GM21367 (cell line): ENCODE results near the gene HNRNPA1.
"Not testable (repeated sequence)": the region's sequence is repeated elsewhere in the genome, so short reads cannot be mapped to it uniquely, and the experiment has no call there.

Experiments used
- ATAC-seq: cut with Tn5 transposase; IDR thresholded peaks from one replicate; pipeline ENCODE4 v1.9.1; 2021; ENCODE audit not compliant: unreplicated experiment

The HNRNPA1 gene

DNA sequence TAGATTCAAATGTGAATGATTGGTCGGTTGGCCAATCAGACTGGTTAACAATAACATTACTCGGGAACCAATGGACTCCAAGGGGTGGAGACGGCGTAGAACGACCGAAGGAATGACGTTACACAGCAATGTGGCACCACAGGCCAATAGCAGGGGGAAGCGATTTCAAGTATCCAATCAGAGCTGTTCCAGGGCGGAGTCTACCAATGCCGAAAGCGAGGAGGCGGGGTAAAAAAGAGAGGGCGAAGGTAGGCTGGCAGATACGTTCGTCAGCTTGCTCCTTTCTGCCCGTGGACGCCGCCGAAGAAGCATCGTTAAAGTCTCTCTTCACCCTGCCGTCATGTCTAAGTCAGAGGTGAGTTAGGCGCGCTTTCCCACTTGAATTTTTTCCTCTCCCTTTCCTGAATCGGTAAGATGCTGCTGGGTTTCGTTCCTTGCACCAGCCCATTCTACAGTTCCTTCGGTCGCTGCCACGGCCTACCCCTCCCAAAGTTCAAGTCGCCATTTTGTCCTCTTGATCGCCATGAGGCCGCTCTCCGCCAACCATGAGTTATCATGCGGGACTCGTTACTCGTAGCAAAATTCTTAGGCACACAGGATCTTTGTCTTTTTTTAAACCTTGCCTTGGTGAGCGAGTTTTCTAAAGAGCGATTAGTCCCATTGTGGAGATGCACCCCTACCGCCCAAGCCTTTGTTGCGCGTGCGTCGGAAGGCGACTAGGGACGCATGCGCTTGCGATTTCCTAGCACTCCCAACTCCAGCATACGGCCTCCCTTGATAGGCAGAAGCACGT is at the start of gene HNRNPA1:
Gene HNRNPA1 (plus strand): TSS at position 259 of the 793 bp plus-strand sequence. CDS start 82 bp downstream, at position 341.
- peak; percentile 83 for ATAC-seq

DNA sequence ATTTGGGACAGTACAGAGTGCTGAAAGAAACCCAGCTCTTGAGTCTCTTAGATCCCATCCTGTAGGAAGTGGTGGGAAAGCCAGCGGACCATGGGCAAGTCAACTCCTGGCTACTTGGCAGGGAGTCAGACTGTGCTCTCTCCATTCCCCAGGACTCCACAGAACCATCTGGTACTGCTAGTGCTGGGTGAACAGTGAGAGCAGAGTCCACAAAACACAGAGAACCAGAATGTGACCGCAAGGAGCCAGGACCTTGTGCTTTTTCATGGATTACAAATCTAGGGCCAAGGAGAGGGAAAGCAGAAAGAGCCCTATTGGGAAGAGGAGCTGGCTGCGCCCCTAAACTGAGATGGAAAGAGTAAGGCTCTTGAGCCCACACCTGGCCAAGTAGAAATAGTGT is 49.3 kb upstream of the HNRNPA1 start:
- not testable (repeated sequence) for ATAC-seq

DNA sequence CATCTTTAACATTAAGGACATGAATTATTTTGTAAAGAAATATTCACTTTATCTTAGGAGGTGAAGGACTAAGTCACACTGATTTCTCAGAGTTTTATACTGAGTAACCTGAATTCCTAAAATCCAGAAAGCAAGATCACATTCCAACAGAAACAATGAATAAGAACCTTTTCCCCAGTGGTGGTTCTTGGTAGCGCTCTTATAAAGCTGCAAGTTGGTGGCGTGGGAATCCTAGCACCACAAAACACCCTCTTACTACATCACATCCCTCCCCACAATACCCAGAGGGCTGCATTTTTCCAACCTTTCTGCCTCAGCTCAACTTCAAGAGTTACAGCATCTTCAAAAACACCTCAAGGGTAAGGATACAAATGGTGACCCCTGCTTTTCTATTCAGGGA is 47.7 kb upstream of the HNRNPA1 start:
- ATAC-seq, result no peak

DNA sequence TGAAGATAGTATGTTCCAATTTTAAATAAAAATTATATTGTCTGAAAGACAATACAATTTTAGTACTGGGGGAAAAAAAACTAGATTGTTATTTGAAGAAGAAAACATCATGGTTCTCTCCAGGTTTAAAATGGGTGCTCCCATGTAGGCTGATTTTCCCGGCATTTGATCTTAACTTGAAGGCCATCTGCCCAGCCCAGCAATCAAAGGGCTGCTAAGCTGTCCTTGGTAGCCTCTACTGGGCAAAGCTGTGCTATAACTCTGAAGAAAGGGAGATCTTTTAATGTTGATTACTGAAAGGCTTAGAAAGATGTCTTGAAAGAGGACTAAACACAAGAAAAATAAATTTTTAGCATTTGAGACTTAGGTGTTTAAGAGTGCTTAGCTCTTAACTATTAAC is 42.0 kb upstream of the HNRNPA1 start:
- no peak for ATAC-seq

DNA sequence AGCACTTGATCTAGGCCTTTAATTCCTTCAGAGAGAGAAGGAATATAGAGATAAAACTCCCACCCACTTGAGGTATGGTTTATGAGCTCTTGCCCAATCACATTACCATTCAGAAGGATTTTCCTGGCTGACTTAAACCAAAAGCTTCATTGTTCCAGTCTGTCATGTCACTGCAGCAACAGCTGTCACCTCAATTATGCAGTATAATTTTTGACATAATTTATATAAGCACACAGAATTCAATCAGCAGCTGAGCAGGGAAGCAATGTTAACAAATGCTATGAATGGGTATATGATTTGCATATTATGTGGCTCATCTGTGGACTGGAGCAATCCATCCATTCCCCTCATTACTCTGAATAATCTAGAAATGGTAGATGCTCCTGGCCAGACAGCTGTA is 40.9 kb upstream of the HNRNPA1 start:
- ATAC-seq, result no peak

DNA sequence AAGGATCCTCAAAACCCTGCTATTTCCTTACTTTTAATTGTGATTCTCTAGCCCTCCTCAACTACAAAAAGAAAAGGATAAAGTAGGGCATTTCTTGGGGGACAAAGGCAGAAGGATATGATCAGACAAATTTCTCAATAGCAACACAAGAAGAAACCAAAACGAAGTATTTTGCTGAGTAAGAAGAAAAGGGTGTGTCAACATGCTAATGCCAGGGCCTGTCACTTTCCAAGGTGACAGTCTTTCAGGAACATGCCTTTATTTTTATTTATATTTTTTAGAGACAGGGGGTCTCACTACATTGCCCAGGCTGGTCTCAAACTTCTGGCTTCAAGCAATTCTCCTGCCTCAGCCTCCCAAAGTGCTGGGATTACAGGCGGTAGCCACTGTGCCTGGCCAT is 40.4 kb upstream of the HNRNPA1 start:
- ATAC-seq, result no peak

DNA sequence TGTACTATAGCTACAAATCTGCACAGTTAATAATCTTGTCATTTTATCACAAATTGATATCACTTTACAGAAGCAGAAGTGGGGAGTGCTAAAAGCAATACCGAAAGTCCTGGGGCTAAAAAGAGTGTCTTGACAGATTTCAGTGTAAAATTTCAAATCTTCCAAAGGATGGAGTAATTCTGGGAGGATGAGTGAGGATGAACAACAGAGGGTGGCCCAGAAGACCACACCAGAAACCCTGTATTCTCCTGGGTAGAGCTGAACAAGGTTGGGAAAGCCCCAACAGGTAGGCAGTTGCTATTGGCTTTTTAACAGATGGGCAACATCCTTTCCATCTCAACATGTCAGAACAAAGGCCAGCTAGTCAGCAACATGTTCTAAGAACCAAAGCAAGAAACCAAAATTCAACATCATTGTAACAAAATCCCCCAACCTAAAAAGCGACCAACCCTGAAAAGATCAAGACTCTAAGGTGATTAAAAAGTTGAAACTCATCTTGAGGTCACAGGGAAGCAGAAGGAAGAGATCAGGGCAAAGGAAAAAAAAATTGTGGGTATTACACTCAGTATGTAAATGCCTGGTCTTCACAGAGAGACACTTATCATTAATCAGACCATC is 39.4 kb upstream of the HNRNPA1 start:
- no peak for ATAC-seq

DNA sequence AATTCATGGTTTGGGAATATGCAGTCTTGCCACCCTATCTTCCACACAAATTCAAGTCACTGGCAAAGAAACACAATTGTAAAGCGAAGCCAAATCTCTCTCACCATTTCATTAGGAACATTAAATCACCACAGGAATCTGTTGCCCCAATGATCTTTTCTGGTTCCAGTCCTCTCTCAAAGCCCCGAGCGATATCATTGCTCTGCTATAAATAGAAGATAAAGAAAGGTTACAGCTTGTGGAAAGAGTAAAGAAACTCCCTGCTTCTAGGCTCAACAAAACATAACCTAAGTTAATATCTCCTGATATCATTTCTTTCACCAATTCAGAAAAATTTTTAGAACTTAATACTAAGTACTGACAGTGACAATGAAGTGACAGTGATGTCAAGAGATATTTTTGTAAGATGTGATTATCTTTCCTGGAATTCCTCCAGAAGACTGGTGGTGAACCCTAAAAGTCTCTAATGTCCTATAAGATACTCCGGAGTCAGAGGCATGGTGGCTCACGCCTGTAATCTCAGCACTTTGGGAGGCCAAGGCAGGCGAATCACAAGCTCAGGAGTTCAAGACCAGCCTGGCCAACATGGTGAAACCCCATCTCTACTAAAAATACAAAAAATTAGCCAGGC is 34.4 kb upstream of the HNRNPA1 start:
- no peak for ATAC-seq

DNA sequence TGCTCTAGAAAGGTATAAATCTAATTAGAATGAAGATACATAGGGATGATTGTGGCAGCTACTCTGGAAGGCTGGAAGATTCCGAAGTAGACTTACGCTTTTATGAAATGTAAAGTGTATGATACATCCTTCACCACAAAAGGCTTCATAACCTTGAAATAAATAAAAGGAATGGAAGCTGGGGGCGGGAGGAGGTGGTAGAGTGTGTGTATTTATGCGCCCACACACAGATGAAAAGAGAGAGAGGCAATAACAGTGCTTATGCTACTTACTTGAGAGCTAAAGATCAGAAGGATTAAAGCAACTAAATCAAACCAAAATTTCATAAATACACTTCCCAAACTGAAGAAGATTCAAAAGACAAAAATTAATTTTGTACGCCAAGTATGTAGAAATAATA is 31.0 kb upstream of the HNRNPA1 start:
- no peak for ATAC-seq

DNA sequence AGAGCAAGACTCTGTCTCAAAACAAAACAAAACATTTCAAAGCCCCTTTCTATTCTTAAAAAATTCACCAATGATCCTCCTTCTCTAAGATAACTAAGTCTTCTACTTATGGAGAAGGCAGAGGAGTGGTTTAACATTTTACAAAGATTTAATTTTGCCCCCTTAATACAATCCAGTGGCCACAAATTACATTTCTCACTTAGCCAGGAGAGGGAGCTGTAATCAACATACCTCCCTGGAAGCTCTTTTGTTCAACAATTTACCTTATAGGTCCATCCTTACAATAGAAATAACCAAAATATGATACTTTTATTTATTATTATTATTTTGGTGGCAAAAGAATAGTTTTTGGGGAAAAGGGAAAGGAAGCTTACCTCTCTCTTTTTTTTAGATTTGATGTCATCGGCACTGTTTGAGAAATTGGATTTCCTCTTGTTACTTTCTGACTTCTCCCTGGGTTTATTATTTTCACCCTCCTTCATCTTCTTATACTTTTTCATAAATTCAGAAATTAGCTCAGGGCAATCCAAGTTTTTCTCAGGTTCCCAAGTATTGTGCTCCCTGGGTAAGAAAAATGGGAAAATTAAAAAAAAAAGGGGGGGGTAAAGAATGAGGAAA is 28.8 kb upstream of the HNRNPA1 start:
- ATAC-seq, result no peak

DNA sequence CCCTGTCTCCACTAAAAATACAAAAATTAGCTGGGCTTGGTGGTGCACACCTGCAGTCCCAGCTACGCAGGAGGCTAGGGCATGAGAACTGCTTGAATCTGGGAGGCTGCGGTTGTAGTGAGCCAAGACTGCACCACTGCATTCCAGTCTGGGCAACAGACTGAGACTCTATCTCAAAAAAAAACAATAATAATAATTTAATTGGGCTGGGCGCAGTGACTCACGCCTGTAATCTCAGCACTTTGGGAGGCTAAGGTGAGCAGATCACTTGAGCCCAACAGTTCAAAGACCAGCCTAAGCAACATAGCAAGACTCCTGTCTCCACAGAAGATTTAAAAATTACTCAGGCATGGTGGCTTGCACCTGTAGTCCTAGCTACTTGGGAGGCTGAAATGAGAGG is 27.3 kb upstream of the HNRNPA1 start:
- ATAC-seq, result no peak

DNA sequence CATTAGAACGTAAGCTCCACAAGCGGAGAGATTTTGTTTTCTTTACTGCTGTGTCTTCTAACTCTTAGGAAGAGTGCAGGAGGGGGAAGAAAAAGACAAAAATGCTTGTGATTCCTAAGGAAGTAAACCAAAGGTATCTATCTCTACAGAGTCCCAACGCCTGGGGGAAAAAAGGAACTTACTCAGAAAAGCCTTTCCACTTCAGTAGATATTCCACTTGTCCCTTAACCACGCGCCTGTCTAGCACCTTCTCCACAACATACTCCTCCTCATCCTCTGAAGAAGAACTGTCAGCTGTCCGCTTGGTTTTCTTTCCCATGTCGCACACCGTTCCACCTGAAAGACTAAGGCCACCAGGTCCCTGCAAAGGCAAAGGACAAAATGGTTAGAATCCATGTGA is 23.2 kb upstream of the HNRNPA1 start:
- no peak for ATAC-seq

DNA sequence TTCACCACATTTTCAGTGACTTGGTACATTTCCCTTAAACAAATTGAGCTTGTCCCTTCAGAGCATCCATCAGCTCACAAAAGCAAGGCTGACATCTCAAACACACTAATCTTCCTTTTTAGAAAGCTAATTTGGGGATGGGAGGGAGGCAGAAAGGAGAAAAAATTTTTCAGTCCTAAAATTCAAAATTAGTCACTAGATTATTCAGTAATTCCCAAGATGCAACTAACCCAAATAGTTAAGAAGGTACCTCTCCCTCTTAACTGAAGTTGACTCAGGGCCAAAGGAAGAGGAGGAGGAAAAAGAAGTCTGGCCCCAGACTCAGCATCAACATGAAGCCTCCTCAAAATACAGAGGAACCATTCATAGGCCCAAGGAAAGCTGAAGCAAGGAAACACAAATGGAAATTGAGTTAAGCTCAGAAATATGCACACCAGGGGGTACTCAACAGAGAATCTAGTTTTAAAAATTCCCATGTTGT is 22.3 kb upstream of the HNRNPA1 start:
- no peak for ATAC-seq

DNA sequence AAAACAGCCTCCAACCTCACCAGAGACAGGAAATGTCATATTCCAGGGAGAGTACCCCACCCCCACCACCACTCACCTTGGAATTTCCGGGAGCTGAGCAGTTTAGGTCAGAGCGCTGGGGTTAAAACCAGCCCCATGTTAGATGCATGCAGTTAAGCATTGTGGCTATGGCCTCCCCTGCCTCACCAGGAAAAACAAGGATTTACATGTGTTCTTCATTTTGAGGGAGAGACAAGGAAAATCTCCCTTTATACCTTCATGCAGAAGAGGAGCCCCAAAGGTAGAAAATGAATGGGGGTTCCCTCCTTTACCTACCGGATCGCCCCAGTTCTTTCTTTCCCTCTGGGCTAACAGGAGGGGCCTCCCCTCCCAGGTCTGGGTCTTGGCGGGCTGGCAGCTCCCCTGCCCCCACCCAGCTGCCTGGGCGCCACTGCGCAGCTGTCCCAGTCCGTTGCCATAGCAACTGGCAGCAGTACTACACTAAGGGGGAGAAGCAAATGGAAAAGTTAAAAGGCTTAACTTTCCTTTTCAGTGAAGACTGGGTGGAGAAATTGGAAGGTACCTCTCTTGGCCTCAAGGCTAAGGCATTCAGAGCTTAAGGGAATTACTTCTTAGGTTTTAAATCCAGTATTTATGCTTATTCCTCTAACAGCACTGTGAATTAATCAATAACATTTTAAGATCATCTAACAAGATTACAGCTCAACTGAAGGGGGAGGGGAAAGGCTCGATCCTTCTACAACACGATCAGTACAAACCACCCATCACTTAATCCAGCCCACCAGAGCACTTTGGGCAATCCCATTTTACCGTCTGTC is 21.1 kb upstream of the HNRNPA1 start:
- ATAC-seq, result peak; percentile 74

DNA sequence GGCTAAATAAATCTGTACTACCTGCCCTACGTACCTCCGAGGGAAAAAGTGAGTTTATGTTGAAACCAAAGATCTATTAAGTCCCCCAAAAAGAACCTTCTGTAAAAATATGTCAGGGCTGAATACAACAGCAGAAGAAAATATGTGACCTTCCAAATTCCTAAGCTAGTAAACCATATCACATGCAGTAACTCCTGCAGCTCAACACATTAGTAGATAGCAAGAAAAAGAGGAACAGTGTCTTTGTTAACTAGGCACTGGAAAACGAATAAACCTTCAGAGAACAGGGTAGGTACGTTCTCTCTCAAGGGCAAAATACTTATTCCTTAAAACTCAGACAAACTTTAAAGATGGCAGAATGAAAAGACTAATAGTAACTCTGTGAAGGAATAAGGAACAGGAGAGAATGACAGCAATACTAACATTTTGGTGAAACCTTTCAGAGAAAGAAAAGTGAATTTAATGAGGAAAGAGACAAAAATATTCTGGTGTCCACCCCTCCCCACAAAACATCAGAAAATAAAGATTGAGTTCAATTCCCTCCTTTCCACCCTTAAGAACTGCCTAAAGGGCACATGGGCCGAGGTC is 18.6 kb upstream of the HNRNPA1 start:
- ATAC-seq, result no peak

DNA sequence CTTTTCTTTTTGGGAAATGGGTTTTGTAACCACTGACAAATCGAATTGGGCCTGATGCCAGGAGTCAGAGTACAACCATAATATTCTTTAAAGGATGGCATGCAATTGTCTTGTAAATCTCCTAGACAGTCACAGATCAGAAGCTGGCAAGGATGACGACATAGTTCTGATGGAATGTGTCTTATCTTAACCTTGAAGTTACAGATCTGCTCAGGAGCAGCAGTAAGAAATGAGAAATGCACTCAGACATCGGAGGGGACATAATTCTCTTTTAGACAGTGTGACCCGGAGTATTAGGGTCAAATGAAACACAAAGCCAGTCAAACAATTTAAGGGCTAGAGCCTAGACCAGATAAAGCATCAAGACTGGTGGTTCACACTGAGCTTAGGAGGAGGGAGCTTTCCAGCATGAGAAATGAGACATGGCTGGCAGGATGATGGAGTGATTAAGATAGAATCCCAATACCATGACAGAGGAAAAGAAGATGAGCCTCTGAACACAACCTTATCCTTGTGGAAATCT is 18.1 kb upstream of the HNRNPA1 start:
- no peak for ATAC-seq

DNA sequence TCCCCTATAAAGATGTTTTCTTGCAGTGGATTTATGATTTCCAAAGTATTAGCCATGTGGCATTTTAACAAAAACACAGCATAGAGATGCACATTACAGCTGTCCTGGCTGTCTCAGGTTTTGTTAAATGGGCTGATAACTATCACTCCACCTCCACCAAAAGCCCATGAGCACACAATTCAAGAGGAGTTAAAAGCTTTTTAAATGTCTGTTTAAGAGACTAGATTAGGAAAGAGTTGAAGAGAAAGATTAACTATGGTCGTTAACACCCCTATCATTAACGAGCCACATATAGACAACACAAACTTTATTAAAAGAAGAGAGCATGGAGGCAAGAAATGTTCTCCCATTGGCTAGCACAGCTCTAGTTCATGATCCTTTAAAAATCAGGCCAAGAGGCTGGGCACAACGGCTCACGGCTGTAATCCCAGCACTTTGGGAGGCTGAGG is 15.1 kb upstream of the HNRNPA1 start:
- ATAC-seq, result no peak

DNA sequence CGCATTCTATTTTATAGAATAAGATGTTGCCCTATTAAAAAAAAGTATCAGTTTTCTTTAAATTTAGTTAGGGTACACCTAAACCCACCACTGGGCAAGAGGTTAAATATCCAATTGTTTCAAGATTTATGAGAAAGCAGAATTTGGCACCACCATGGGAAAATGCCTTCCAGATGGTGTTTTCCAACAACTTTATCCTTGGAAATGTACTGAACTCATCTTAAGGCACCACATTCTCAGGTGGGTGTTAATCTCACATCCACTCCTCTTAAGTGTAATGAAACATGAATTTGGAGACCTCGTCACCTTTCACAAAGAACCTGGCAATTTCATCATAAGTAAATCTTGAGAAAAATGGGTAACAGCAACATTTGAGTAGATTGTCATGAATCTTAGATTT is 13.7 kb upstream of the HNRNPA1 start:
- ATAC-seq, result no peak

DNA sequence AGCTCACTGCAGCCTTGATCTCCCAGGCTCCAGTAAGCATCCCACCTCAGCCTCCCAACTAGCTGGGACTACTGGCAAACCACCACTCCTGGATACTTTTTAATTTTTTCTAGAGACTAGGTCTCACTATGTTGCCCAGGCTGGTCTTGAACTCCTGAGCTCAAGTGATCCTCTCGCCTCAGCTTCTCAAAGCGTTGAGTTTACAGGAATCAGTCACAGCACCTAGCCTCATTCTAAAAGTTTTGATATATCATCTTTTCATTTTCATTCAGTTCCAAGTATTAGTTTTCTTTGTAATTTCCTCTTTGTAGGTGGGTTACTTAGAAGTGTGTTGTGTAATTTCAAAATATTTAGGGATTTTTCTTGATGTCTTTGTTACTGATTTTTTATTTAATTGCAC is 10.2 kb upstream of the HNRNPA1 start:
- no peak for ATAC-seq

DNA sequence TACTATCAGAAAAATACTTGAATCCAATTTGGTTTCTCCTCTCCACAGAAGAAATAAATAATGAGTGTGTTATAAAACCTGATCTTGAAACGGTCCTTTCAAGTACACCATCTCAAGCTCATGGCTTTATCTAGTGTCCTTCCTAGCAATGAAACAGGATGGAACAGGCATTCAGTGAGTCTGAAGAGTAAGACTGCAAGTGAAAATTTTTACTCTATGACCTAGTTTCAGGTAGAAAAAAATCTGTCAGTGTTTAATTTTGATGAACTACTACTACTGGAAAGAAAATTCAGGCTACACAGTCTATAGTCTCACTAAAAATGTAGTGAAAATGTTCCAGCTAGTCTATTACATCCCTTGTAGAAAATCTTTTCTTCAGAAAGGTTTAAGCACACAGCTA is 8.3 kb upstream of the HNRNPA1 start:
- ATAC-seq, result no peak
